GM12875 (cell line): Measurements from ENCODE around the gene ATG16L1.

Source experiments
- H3K4me3 ChIP-seq: one replicate; pipeline ENCODE4 v1.5.1; 2011; ENCODE audit warnings: low read depth, low read length, control low read depth
- CTCF ChIP-seq: IDR thresholded peaks from 2 replicates; pipeline ENCODE4 v1.5.1; 2011; ENCODE audit warnings: low read depth, mild to moderate bottlenecking, control low read depth, inconsistent platforms, low read length, moderate library complexity, borderline replicate concordance; ENCODE audit not compliant: insufficient read depth

ATG16L1 gene

GRCh38 chr2:233301811-233302210 lies 50.3 kb downstream of the ATG16L1 start:
- H3K4me3 ChIP-seq = no peak overlapping the region
- TF ChIP-seq CTCF = no peak

- no peak for TF ChIP-seq CTCF
- H3K4me3 ChIP-seq = no peak overlapping the region
Observed at GRCh38 chr2:233303252-233303651, 51.8 kb downstream of the ATG16L1 start.

- TF ChIP-seq CTCF = no peak
Observed at GRCh38 chr2:233307565-233307964, 56.1 kb downstream of the ATG16L1 start, which contains the start of gene SAG. SAG (plus strand) TSS chr2:233307816; CDS start chr2:233309190, 1,374 bp downstream.

GRCh38 chr2:233311241-233311926 lies 59.9 kb downstream of the ATG16L1 start:
- no peak for TF ChIP-seq CTCF
- H3K4me3 ChIP-seq = no peak overlapping the region

More at GRCh38 chr2:233307565-233307964, 56.1 kb downstream of the ATG16L1 start, which contains the start of gene SAG:
- no peak within 1 kb of the TSS for H3K4me3 ChIP-seq

- TF ChIP-seq CTCF = no peak
- no peak overlapping the region for H3K4me3 ChIP-seq
Observed at GRCh38 chr2:233312874-233313273, 61.4 kb downstream of the ATG16L1 start.

- no peak for TF ChIP-seq CTCF
- no peak overlapping the region for H3K4me3 ChIP-seq
Observed at GRCh38 chr2:233314180-233314925, 62.9 kb downstream of the ATG16L1 start.
